GM12874 (cell line): Measurements from ENCODE around the gene NHSL2.

Experiments used
- CTCF ChIP-seq: IDR thresholded peaks from 2 replicates; pipeline ENCODE4 v1.5.1; 2011; ENCODE audit warnings: low read depth, mild to moderate bottlenecking, control low read depth, low read length, moderate library complexity; ENCODE audit not compliant: insufficient read depth

Gene NHSL2

GRCh38 chrX:72158773-72159172 is 248.1 kb downstream of the NHSL2 start:
- TF ChIP-seq CTCF = no peak

- TF ChIP-seq CTCF = no peak
These were observed 249.1 kb downstream of the NHSL2 start for GRCh38 chrX:72159769-72160168.

- no peak for TF ChIP-seq CTCF
These were observed 254.9 kb downstream of the NHSL2 start for GRCh38 chrX:72165551-72165950.

GRCh38 chrX:72169008-72169728 is 258.5 kb downstream of the NHSL2 start:
- TF ChIP-seq CTCF = no peak

GRCh38 chrX:72176981-72177380 is 266.3 kb downstream of the NHSL2 start:
- no peak for TF ChIP-seq CTCF

GRCh38 chrX:72180539-72180938 is 269.9 kb downstream of the NHSL2 start:
- no peak for TF ChIP-seq CTCF

GRCh38 chrX:72181178-72182125 is 270.8 kb downstream of the NHSL2 start, which contains the start of gene PIN4:
TSS of gene PIN4 (plus strand) at chrX:72181757. CDS start at chrX:72181786, 29 bp downstream.
- no peak for TF ChIP-seq CTCF
